Ishikawa (cell line): ENCODE results near the gene DDX4.

Source experiments
- CEBPB ChIP-seq: IDR thresholded peaks from 2 replicates; pipeline ENCODE4 v1.6.1; 2012
- CREB1 ChIP-seq: IDR thresholded peaks from 2 replicates; pipeline ENCODE4 v1.6.1; 2012; ENCODE audit warnings: low read depth
- EGR1 ChIP-seq: IDR thresholded peaks from 2 replicates; pipeline ENCODE4 v1.6.1; 2012
- EP300 ChIP-seq: IDR thresholded peaks from 2 replicates; pipeline ENCODE4 v1.6.1; 2012; ENCODE audit warnings: borderline replicate concordance
- FOXM1 ChIP-seq: IDR thresholded peaks from 2 replicates; pipeline ENCODE4 v1.6.1; 2012; ENCODE audit warnings: low read depth, borderline replicate concordance
- MAX ChIP-seq: IDR thresholded peaks from 2 replicates; pipeline ENCODE4 v1.6.1; 2012
- NFIC ChIP-seq: IDR thresholded peaks from 2 replicates; pipeline ENCODE4 v1.6.1; 2012
- RAD21 ChIP-seq: IDR thresholded peaks from 2 replicates; pipeline ENCODE4 v1.6.1; 2012; ENCODE audit warnings: low read depth
- REST ChIP-seq: IDR thresholded peaks from 2 replicates; pipeline ENCODE4 v1.6.1; 2012; ENCODE audit warnings: low read depth, mild to moderate bottlenecking
- TAF1 ChIP-seq: IDR thresholded peaks from 2 replicates; pipeline ENCODE4 v1.6.1; 2012; ENCODE audit warnings: low read depth, mild to moderate bottlenecking
- TCF12 ChIP-seq: IDR thresholded peaks from 2 replicates; pipeline ENCODE4 v1.6.1; 2012; ENCODE audit warnings: low read depth
- TEAD4 ChIP-seq: IDR thresholded peaks from 2 replicates; pipeline ENCODE4 v1.6.1; 2012
- USF1 ChIP-seq: IDR thresholded peaks from 2 replicates; pipeline ENCODE4 v1.6.1; 2012
- YY1 ChIP-seq: IDR thresholded peaks from 2 replicates; pipeline ENCODE4 v1.6.1; 2012; ENCODE audit warnings: low read depth
- ZBTB7A ChIP-seq: IDR thresholded peaks from 2 replicates; pipeline ENCODE4 v1.6.1; 2012; ENCODE audit warnings: low read depth

The DDX4 gene

GRCh38 chr5:55724281-55724680 lies 13.6 kb upstream of the DDX4 start:
- TF ChIP-seq TEAD4 (no peak), RAD21 (no peak), CREB1 (no peak)

DNA sequence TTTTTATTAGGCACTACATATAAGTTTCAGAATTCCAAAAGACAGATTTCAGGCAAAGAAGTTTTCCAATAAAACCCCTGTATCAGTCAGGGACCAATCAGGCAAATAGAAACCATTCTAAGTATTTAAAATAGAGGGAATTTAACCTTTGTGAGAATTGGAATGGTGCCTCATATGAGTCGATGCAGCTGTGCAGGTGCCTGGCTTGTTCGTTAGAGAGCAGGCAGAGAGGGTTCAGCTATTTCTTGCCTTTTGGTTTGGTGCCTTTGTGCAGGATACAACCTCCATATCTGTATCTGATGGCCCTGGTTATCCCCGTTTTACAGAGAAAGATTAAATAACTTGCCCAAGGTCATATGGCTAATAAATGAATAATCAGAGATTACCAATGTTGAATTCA lies 6.0 kb upstream of the DDX4 start:
- TF ChIP-seq NFIC (no peak), REST (no peak), MAX (no peak), USF1 (no peak)

- TF ChIP-seq YY1 (no peak), CREB1 (no peak), MAX (no peak), TCF12 (no peak), ZBTB7A (no peak), FOXM1 (no peak), CEBPB (no peak), TEAD4 (no peak), REST (no peak), EP300 (no peak)
Measured at GRCh38 chr5:55732585-55732984, 5.3 kb upstream of the DDX4 start.

- TF ChIP-seq CEBPB (no peak), NFIC (no peak), EP300 (no peak)
Measured at GRCh38 chr5:55734658-55735057, 3.2 kb upstream of the DDX4 start.

- TF ChIP-seq EP300 (no peak), CEBPB (no peak), MAX (no peak), EGR1 (no peak), NFIC (no peak), TCF12 (no peak)
Measured at GRCh38 chr5:55742778-55743177, 4.9 kb downstream of the DDX4 start.

DNA sequence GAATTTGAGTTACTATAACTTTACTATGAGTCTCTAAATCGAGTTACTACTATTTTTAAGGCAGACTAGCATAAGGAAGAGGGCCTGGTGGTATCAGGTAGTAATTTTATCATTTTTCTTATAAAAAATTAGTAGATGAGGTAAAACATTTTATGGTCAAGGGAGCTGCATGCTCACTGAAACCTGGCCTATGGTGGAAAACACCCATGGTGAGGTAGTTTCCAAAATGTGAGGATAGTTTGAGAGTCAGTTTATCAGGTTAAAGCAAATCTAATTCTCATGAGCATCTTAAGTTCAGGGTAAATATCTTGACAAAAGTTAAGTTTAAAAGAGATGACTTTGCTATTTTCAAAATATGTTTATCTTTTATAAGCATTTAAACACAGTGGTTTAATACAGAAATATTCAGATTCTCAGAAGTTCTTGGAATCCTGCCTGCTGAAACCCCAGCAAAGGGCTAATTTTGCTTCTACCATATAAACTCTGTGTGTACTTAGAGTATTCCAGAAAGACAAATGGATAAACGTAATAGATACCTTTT lies 10.0 kb downstream of the DDX4 start:
- TF ChIP-seq MAX = no peak
- TF ChIP-seq TCF12 = no peak
- no peak for TF ChIP-seq EP300
- no peak for TF ChIP-seq YY1
- TF ChIP-seq TAF1 = no peak
- no peak for TF ChIP-seq CREB1
- no peak for TF ChIP-seq TEAD4
- TF ChIP-seq RAD21 = no peak
- no peak for TF ChIP-seq NFIC
- no peak for TF ChIP-seq EGR1
- no peak for TF ChIP-seq CEBPB

DNA sequence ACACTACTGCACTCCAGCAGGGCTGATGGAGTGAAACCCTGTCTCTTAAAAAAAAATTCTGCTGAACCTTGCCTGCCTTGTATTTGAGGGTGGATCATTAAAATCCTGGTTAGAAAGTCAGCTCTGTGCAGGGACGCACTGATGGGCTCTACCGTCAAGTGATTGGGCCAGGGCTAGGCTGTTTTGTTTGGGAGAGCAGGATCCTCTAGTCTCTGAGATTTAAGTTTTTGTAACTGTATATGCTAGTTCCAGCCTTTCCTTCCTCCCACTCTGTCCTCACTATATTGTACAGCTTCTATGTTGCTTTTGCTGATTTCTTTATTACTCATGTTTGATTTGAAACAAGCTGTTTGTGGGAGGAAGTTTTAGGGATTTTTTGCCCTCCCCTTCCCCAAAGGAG lies 11.5 kb downstream of the DDX4 start:
- TF ChIP-seq YY1 (no peak), TAF1 (no peak), CEBPB (no peak), FOXM1 (no peak), MAX (no peak), TEAD4 (no peak), REST (no peak), EP300 (no peak), TCF12 (no peak), NFIC (no peak), ZBTB7A (no peak)
